GM12891 (cell line): ENCODE data around the gene ADORA2A.

ENCODE experiments used
- DNase-seq: peaks from one replicate; pipeline ENCODE4 v3.0.0; 2011; ENCODE audit warnings: low spot score; ENCODE audit not compliant: insufficient read length
- FAIRE-seq: peaks from 2 replicates; lab custom pipeline; 2011; peaks lifted over from hg19 to GRCh38; lab: Jason Lieb, UNC
- PAX5 ChIP-seq: IDR thresholded peaks from 2 replicates; pipeline ENCODE4 v1.6.1; 2011; ENCODE audit warnings: low read length, moderate library complexity, mild to moderate bottlenecking; ENCODE audit not compliant: insufficient read depth, severe bottlenecking
- POLR2A ChIP-seq: IDR thresholded peaks from 2 replicates; pipeline ENCODE4 v1.6.1; 2011; ENCODE audit warnings: low read depth, low read length, control low read depth
- POLR2AphosphoS5 ChIP-seq: IDR thresholded peaks from 2 replicates; pipeline ENCODE4 v1.6.1; 2011; ENCODE audit warnings: low read depth, low read length, control low read depth
- POU2F2 ChIP-seq: IDR thresholded peaks from 2 replicates; pipeline ENCODE4 v1.6.1; 2011; ENCODE audit warnings: low read depth, mild to moderate bottlenecking, control low read depth, low read length, moderate library complexity
- SPI1 ChIP-seq: IDR thresholded peaks from 2 replicates; pipeline ENCODE4 v1.6.1; 2011; ENCODE audit warnings: low read depth, low read length, control low read depth
- TAF1 ChIP-seq: IDR thresholded peaks from 2 replicates; pipeline ENCODE4 v1.6.1; 2011; ENCODE audit warnings: low read depth, low read length, control low read depth

ADORA2A gene

GRCh38 chr22:24424001-24424900 lies 3.1 kb upstream of the ADORA2A start:
- peak; percentile 95 for FAIRE-seq
- TF ChIP-seq TAF1 (no peak), SPI1 (no peak), POLR2AphosphoS5 (no peak), PAX5 (no peak), POU2F2 (no peak), POLR2A (no peak)
- DNase-seq, result no peak

- FAIRE-seq (no peak), DNase-seq (no peak)
- no peak for TF ChIP-seq SPI1
- no peak for TF ChIP-seq POU2F2
- TF ChIP-seq TAF1, result no peak
- TF ChIP-seq POLR2AphosphoS5, result no peak
- no peak for TF ChIP-seq PAX5
- TF ChIP-seq POLR2A, result no peak
These were observed 2.3 kb upstream of the ADORA2A start for GRCh38 chr22:24424901-24425775.

GRCh38 chr22:24426436-24426835 lies 963 bp upstream of the ADORA2A start:
- DNase-seq (no peak), FAIRE-seq (no peak)
- TF ChIP-seq SPI1 (no peak), POLR2AphosphoS5 (no peak), POU2F2 (no peak), POLR2A (no peak), PAX5 (no peak), TAF1 (no peak)

GRCh38 chr22:24426851-24427499 lies 424 bp upstream of the ADORA2A start:
- TF ChIP-seq POU2F2 (no peak), PAX5 (no peak), POLR2A (no peak), TAF1 (no peak), SPI1 (no peak), POLR2AphosphoS5 (no peak)
- DNase-seq (no peak), FAIRE-seq (no peak)

- TF ChIP-seq POU2F2, result no peak
- no peak for TF ChIP-seq POLR2A
- no peak for TF ChIP-seq TAF1
- no peak for TF ChIP-seq PAX5
- TF ChIP-seq POLR2AphosphoS5, result no peak
- no peak for TF ChIP-seq SPI1
- FAIRE-seq (peak; percentile 69), DNase-seq (no peak)
These were observed 1.5 kb downstream of the ADORA2A start for GRCh38 chr22:24428751-24429410.

GRCh38 chr22:24429411-24430365 lies 2.3 kb downstream of the ADORA2A start:
- TF ChIP-seq POU2F2, result no peak
- no peak for TF ChIP-seq TAF1
- no peak for TF ChIP-seq PAX5
- TF ChIP-seq POLR2A, result no peak
- TF ChIP-seq POLR2AphosphoS5, result no peak
- no peak for TF ChIP-seq SPI1
- no peak for DNase-seq
- peak; percentile 69 for FAIRE-seq

GRCh38 chr22:24430431-24431308 lies 3.3 kb downstream of the ADORA2A start:
- no peak for FAIRE-seq
- DNase-seq, result no peak
- TF ChIP-seq PAX5, result no peak
- TF ChIP-seq POLR2A, result no peak
- TF ChIP-seq POU2F2, result no peak
